HG03439 (cell line): ENCODE measurements around the gene MCC.

Experiments used
- ATAC-seq: cut with Tn5 transposase; IDR thresholded peaks from one replicate; pipeline ENCODE4 v1.9.1; 2021; ENCODE audit warnings: mild to moderate bottlenecking, moderate library complexity; ENCODE audit not compliant: unreplicated experiment

The MCC gene

DNA sequence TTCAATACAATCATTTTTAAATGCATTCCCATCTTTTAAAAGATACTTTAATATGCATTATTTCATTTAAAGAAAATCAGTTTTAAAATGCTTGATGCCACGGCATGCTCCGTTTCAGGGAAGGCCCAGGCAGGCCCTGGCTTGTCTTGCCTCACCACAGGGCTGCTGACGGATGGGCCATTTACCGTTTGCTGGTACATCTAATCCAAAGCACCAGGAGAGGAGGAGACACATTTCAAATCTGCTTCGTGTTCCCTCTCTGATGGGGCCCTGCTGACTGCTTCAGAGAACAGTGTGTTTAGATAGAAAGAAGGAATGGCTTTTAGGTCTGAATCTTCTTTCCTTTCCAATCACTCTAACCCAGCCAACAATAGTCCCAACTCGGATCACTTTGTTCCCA, 326.4 kb downstream of the MCC start:
- no peak for ATAC-seq

DNA sequence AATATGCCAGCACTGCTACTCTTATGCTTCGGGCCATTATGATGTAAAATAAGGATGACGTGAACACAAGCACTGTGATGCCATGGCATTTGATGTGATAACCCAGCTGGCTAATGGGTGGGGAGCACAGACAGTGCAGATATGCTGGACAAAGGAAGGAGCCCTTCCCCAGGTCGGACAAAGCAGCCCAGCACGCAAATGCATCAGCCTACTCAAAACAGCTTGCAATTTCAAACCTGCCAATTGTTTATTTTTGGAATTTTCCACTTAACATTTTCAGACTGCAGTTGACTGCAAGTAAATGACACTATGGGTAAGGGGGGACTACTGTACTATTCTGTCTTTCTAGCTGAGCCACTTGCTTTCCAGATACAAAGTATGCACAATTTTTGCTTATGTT, 330.4 kb downstream of the MCC start:
- no peak for ATAC-seq

- ATAC-seq, result no peak
Measured at GRCh38 chr5:113156271-113156877, 331.9 kb downstream of the MCC start.

- ATAC-seq, result no peak
Measured at GRCh38 chr5:113153512-113154097, 334.6 kb downstream of the MCC start.

GRCh38 chr5:113152380-113152740, 335.9 kb downstream of the MCC start:
- no peak for ATAC-seq

DNA sequence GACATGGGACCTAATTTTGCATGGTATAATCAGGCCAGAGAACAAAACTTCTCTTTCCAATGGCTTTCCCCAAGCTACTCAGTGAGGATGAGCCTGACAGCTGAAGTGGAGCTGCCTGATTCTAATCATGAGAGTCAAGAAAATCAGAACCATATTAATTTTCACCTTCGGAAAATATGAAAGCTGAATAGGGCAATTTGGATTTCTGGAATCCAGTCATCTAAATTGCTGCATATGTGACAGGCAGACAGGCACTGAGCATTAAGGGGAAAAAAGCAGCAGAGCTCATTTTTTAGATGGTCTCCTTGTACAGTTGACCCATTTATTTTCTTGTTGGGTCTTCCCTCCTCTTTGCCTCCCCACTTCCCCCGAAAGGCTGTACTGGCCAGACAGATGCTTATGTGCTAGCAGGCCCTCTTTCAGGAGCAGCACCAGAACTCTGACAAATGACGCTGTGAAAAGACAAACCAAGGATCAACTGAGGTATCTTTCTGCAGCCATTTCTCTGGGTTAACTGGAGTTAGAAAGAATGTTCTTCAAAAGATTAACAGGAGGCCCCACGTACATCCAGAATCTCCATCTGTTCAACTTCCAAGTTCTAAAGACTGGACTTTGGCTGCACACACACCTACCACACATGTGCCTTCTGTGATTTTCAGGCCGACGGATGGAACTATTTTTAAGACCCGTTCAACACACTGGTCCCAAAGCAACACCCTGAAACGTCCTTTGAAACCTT, 336.4 kb downstream of the MCC start:
- no peak for ATAC-seq

- no peak for ATAC-seq
Measured at GRCh38 chr5:113150821-113151220, 337.4 kb downstream of the MCC start.

DNA sequence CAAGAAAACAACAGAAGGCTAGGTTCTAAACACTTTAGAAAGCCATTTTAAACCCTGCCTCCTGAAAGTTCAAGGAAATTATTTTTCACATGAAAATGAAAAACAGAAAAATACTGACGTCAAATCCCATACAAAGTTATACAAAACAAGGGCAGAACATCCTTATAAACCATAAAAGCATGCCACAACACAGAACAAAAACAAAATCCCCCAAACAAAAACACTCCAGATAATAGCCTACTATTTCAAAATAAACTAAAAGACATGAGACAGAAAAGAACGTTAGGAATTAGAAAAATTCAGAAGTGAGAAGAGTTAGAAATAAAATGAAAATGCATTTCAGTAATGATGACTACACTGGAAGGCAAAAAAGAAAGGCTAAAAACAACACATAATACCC, 338.0 kb downstream of the MCC start:
- ATAC-seq, result no peak

- no peak for ATAC-seq
Measured at GRCh38 chr5:113147537-113147936, 340.7 kb downstream of the MCC start.

DNA sequence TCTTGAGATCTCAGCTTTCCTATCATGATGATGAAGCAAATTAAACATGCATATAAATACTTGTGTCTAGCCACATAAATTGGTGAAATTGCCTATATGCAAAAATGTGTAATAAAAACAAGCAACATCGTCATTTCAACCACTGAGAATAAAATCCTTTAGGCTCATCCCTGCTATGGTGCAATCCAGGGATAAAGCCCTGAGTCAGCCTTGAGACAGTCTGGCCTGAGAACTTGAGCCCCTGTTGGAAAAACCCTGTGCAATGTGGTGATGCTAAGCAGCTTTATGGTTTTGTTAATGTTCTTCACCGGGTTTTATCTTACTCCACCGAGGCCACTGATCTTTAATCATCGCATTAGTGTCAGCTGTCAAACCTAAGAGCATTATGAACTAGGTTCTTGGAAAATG, 341.1 kb downstream of the MCC start:
- ATAC-seq, result no peak

DNA sequence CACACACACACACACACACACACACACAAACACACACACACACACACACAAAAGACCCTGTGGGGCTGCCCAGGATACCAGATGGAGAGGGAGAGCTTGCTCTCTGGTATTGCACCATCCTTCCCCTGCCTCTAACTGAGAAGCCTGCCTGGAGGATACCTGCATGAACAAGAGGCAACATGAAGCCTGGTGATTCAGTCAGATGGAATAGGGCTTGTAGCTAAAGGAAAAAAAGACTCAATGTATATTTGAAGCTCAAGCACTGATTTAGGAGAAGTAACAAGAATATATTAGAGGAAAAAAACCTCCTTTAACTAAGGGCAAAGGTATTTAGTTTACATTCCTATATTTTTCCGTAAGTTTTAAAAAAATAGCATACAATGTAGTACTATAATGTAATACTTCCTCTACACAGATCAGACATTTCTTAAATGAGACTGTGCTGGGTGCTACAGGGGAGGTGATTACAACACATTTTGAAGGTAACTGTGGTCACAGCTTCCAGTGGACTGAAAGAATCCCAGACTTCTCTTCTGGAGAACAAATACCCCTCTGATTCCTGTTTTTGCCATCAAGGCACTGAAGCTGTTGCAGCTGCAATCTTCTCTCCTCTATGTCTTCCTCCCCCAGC, 342.4 kb downstream of the MCC start:
- no peak for ATAC-seq

- ATAC-seq, result no peak
Measured at GRCh38 chr5:113142186-113142585, 346.1 kb downstream of the MCC start.

- ATAC-seq, result no peak
Measured at GRCh38 chr5:113140837-113141671, 347.2 kb downstream of the MCC start.

DNA sequence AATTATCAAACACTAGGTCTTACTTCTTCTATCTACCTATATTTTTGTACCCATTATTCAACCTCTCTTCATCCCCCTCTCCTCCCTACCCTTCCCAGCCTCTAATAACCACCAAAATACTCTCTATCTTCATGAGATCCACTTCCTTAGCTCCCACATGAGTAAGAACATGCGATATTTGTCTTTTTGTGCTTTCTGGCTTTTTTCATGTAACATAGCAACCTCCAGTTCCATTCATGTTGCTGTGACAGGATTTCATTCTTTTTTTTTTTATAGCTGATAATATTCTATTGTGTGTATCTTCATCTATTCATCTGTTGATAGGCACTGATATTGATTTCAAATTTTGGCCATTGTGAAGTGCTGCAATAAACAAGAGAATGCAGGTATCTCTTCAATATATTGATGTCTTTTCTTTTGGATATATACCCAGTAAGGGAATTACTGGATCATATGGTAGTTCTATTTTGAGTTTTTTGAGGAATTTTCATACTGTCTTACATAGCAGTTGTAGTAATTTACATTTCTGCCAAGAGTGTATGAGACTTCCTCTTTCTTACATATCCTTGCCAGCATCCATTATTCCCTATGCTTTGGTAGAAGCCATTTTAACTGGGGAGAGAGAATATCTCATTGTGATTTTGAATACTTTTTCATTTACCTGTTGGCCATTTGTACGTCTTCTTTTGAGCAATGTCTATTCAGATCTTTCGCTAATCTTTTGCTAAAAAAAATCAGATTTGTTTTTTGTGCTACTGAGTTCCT, 354.9 kb downstream of the MCC start:
- ATAC-seq, result no peak

DNA sequence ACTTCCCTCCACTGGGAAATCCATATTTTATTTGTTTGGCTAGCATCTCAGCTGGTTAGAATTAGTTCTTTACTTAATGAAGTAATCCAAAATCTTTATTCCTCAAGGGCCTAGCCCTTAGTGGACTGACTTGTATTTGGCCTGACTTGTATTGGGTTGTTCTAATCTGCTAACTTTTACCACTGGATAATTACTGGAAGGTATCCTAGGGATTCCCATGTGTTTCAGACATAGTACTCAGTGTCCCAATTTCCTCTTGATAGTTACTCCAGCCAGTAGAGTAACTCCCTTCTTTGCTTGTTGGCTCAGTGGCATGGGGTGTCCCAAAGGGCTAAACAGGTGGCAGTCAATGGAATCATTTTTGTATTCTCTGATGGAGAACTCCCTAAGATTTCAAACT, 355.7 kb downstream of the MCC start:
- ATAC-seq, result no peak

DNA sequence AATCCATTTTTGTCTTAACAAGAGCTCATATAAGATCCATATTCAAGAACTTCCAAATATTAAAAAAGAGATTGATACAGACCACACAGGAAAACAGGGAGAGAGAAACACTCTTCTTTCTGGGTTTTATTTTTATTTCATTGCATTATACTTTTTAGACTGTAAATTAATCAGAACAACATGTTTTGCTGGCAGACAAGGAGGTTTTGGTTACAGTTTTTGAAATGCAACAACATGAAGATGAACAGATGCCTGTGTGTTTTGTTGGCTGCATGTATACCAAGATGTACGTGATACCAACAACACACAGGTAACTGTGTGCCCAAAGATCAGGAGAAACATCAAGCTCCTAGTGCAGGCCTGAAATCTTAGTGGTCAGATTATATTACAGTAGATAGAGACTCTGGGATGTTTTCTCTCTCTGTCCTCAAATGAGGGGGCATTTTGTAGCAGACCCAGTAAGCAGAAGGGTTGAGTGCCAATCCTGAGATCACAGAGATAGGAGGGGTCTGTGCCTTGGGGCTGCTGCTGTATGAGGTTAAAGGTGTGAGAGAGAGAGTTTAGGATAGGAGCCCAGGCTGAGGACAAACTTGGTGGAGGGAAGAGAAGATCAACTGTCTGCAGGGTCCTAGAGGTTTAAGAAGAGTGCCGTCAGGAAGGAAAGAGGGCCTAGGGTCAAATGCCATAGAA, 359.5 kb downstream of the MCC start:
- no peak for ATAC-seq

- ATAC-seq, result no peak
Measured at GRCh38 chr5:113128082-113128481, 360.2 kb downstream of the MCC start.

GRCh38 chr5:113127021-113127420, 361.2 kb downstream of the MCC start:
- ATAC-seq, result no peak

DNA sequence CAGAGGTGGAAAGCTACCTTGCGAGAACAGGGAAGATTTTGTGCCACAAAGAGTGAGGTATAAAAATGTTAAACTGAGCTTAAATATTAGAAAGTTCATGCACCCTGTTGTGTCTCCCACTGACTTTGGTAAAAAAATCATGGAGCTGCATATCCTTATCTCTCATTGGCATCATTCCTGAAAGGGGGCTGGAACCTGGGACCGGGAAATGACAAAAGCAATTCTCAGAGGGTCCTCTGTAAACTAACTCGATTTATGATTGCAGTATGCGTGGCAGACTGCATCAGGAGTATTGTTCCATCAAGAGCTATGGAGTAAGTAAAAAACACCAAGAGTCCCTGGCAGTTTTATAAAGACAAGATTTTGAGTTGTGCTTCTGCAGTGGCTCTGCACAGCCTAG, 362.9 kb downstream of the MCC start:
- ATAC-seq, result no peak

DNA sequence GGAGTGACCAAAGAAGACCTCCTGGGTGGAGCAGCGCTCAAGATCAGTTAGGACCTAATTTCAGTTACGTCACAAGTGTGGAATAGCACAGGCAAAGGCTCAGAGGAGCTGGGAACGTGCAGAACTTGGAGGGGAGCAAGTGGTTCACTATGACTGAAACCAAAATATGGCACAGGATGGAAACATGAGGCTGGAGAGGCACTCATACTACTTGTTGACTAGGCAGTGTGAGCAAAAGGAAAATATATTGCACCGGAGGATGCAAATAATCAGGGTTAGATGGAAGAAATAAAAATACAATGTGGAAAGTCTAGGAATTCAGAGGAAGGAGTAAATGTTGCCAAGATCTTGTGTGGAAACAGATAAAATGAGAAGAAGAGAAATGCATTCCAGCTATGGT, 363.3 kb downstream of the MCC start:
- no peak for ATAC-seq
